Measurements from ENCODE around the gene TAGLN2. TPM values are rescaled to one million over a fixed set of nuclear protein-coding genes. Genes with fewer than 3 reads are reported as not detected.

The TAGLN2 gene
- total and polyA plus RNA-seq, 9 of the 15 experiments (the other 6 are each of a cell fraction or from before 2014, with no cell fraction given), result 192 to 683 (median 455) TPM

GRCh38 chr1:159929155-159930051 lies 4.1 kb upstream of the TAGLN2 start (continued):
- TF ChIP-seq CLOCK (CRISPR knock-in tag; IDR thresholded peaks at IDR 0.05; ENCODE audit: borderline replicate concordance) (no peak), BACH1 (tag; IDR thresholded peaks at IDR 0.05) (no peak), RAD51 (IDR thresholded peaks at IDR 0.05; ENCODE audit: borderline replicate concordance, low read depth) (no peak), ZNF551 (CRISPR knock-in tag; IDR thresholded peaks at IDR 0.05) (no peak), PTRF (tag; IDR thresholded peaks at IDR 0.05) (no peak), TAF1 (IDR thresholded peaks at IDR 0.05; ENCODE audit: control insufficient read depth, extremely low read depth, insufficient read depth, low read length, severe bottlenecking) (no peak), TEAD1 (CRISPR knock-in tag; IDR thresholded peaks at IDR 0.05) (no peak), HDAC3 (IDR thresholded peaks at IDR 0.05; ENCODE audit: borderline replicate concordance, partially characterized antibody) (no peak), ZBTB34 (CRISPR knock-in tag; IDR thresholded peaks at IDR 0.05) (no peak), STAT5B (CRISPR knock-in tag; IDR thresholded peaks at IDR 0.05) (no peak), RREB1 (CRISPR knock-in tag; IDR thresholded peaks at IDR 0.05) (0 out of 2 replicates have a peak, but pooled peaks have one; percentile 29), PREB (CRISPR knock-in tag; IDR thresholded peaks at IDR 0.05) (no peak), ZNF79 (CRISPR knock-in tag; IDR thresholded peaks at IDR 0.05; ENCODE audit: low read depth) (no peak)
